ENCODE measurements around the gene PCDH15.

The PCDH15 gene

GRCh38 chr10:54708591-54708990 is 92.4 kb downstream of the PCDH15 start:
- FAIRE-seq (no peak), DNase-seq (ENCODE audit: insufficient read length, low spot score) (no peak)

GRCh38 chr10:54708021-54708420 is 93.0 kb downstream of the PCDH15 start:
- no peak for DNase-seq (ENCODE audit: insufficient read length, low spot score)
- FAIRE-seq: no peak

- no peak for DNase-seq (ENCODE audit: insufficient read length, low spot score)
- no peak for FAIRE-seq
Observed at GRCh38 chr10:54702583-54703485, 98.2 kb downstream of the PCDH15 start.

GRCh38 chr10:54691331-54691730 is 109.7 kb downstream of the PCDH15 start:
- no peak for DNase-seq (ENCODE audit: insufficient read length, low spot score)
- no peak for FAIRE-seq

GRCh38 chr10:54682554-54682953 is 118.5 kb downstream of the PCDH15 start:
- DNase-seq (ENCODE audit: insufficient read length, low spot score): no peak

GRCh38 chr10:54681136-54681535 is 119.9 kb downstream of the PCDH15 start:
- FAIRE-seq (no peak), DNase-seq (ENCODE audit: insufficient read length, low spot score) (no peak)

More at GRCh38 chr10:54682554-54682953, 118.5 kb downstream of the PCDH15 start:
- no peak for FAIRE-seq

- FAIRE-seq (no peak), DNase-seq (ENCODE audit: insufficient read length, low spot score) (no peak)
Observed at GRCh38 chr10:54667136-54667535, 133.9 kb downstream of the PCDH15 start.

GRCh38 chr10:54666192-54666591 is 134.8 kb downstream of the PCDH15 start:
- FAIRE-seq: no peak
- DNase-seq (ENCODE audit: insufficient read length, low spot score): no peak

- FAIRE-seq (no peak), DNase-seq (ENCODE audit: insufficient read length, low spot score) (no peak)
Observed at GRCh38 chr10:54665095-54665494, 135.9 kb downstream of the PCDH15 start.

- no peak for DNase-seq (ENCODE audit: insufficient read length, low spot score)
- FAIRE-seq: no peak
Observed at GRCh38 chr10:54660397-54660796, 140.6 kb downstream of the PCDH15 start.

- DNase-seq (ENCODE audit: insufficient read length, low spot score): no peak
- no peak for FAIRE-seq
Observed at GRCh38 chr10:54656643-54657042, 144.4 kb downstream of the PCDH15 start.

GRCh38 chr10:54653518-54653917 is 147.5 kb downstream of the PCDH15 start:
- DNase-seq (ENCODE audit: insufficient read length, low spot score) (no peak), FAIRE-seq (no peak)

- FAIRE-seq: no peak
Observed at GRCh38 chr10:54650547-54650946, 150.5 kb downstream of the PCDH15 start.

GRCh38 chr10:54622017-54622416 is 179.0 kb downstream of the PCDH15 start:
- DNase-seq (ENCODE audit: insufficient read length, low spot score) (no peak), FAIRE-seq (no peak)

More at GRCh38 chr10:54650547-54650946, 150.5 kb downstream of the PCDH15 start:
- DNase-seq (ENCODE audit: insufficient read length, low spot score): no peak

- DNase-seq (ENCODE audit: insufficient read length, low spot score) (no peak), FAIRE-seq (no peak)
Observed at GRCh38 chr10:54620352-54620751, 180.7 kb downstream of the PCDH15 start.

- FAIRE-seq (no peak), DNase-seq (ENCODE audit: insufficient read length, low spot score) (no peak)
Observed at GRCh38 chr10:54614072-54614471, 187.0 kb downstream of the PCDH15 start.

- DNase-seq (ENCODE audit: insufficient read length, low spot score): no peak
- no peak for FAIRE-seq
Observed at GRCh38 chr10:54613162-54613561, 187.9 kb downstream of the PCDH15 start.

GRCh38 chr10:54609423-54609822 is 191.6 kb downstream of the PCDH15 start:
- DNase-seq (ENCODE audit: insufficient read length, low spot score) (no peak), FAIRE-seq (no peak)

- DNase-seq (ENCODE audit: insufficient read length, low spot score) (no peak), FAIRE-seq (no peak)
Observed at GRCh38 chr10:54607983-54608382, 193.0 kb downstream of the PCDH15 start.

- FAIRE-seq (no peak), DNase-seq (ENCODE audit: insufficient read length, low spot score) (no peak)
Observed at GRCh38 chr10:54594289-54594688, 206.7 kb downstream of the PCDH15 start.

GRCh38 chr10:54587971-54588370 is 213.1 kb downstream of the PCDH15 start:
- FAIRE-seq (no peak), DNase-seq (ENCODE audit: insufficient read length, low spot score) (no peak)

- no peak for FAIRE-seq
- DNase-seq (ENCODE audit: insufficient read length, low spot score): no peak
Observed at GRCh38 chr10:54585572-54585971, 215.5 kb downstream of the PCDH15 start.
